IPS-11a (cell line): ENCODE results near the gene HEATR3.

Experiments
- H3K4me3 ChIP-seq: one replicate; pipeline ENCODE4 v1.5.1; 2013; ENCODE audit warnings: low read depth, low read length, control low read depth

Gene HEATR3

GRCh38 chr16:50050802-50051201, 15.0 kb upstream of the HEATR3 start:
- H3K4me3 ChIP-seq: no peak overlapping the region

GRCh38 chr16:50056226-50056625, 9.5 kb upstream of the HEATR3 start:
- no peak overlapping the region for H3K4me3 ChIP-seq

- no peak overlapping the region for H3K4me3 ChIP-seq
Observed at GRCh38 chr16:50058091-50058771, 7.5 kb upstream of the HEATR3 start.

- no peak overlapping the region for H3K4me3 ChIP-seq
Observed at GRCh38 chr16:50059111-50059510, 6.7 kb upstream of the HEATR3 start.

DNA sequence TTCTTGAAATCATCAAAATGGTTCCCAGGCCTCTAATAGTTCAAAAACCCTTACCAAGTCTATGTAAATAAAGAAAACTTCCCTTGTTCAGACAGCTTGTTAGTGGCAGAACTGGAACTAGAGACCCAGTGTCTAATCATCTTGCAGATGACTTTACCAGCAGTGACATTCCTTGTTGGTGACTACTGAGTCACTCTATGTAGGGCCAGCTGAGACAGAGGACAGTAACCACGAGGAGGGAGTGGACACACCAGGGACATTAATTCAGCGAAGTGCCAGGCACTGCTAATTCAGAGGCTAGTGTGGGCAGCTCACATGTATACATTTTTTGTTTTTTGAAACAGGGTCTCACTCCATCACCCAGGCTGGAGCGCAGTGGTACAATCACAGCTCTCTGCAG, 6.1 kb upstream of the HEATR3 start:
- H3K4me3 ChIP-seq: no peak overlapping the region

DNA sequence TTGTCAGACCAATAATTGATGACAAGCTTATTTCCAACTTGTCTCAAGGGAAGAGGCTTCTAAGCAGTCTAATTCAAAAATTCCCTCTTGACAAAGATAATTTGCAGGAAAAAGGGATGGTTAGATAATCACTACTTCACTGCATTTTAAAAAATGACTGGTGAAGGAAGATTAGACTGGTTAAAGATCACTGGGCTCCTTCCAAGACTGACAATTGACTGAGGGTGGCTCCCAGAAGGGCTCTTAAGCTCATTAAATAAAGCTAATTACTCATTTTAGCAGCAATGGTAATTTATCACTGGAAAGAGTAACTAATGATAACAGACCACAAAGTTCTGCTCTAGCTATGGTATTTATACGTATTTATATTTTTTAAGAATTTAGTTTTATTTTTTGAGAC, 4.4 kb upstream of the HEATR3 start:
- H3K4me3 ChIP-seq: no peak overlapping the region

DNA sequence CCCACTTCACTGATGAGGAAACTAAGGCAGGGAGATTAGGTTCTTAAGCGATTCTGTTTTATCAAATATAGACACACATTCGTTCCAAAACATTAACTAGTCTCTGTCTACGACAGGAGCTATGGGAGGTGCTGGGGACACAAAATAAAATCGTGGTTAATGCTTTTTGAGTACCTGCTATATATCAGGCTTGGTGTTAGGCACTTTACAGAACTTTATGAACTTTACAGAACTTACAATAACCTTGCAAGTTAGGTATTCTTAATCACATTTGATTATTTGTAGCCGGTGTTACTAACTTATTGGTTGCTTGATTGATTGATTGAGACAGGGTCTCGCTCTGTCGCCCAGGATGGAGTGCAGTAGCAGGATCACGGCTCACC, 538 bp upstream of the HEATR3 start:
- no peak overlapping the region for H3K4me3 ChIP-seq

DNA sequence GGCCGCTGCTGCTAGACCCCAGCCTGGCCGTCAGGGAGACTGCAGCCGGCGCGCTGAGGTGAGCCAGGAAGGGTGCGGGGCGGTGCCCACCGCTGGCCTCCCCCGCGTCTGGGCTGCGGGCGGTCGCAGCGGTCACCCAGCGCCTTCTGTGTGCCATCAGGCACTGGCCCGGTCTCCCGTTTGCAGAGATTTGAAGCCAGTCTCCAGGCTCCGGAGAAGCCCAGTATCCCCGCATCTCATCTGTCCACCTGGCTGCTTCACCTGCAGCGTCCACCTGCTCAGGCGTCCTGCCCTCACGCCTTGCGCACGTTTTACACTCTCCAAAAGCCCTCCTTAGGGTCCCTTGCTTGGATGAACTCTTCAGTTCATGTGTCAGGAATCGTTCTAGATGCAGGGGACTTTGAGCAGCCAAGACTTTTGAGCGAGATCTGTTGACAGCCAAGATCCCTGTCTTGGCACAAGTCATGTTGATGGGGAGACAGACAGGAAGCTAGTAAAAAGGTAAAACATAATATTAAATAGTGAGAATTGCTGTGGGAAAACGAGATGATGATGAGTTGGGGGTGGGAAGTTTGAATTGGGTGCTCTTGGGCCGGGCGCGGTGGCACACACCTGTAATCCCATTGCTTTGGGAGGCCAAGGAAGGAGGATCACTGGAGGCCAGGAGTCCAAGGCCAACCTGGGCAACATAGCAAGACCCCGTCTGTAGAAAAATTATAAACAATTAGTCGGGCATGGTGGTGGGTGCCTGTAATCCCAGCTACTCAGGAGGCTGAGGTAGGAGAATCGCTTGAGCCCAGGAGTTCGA, 916 bp downstream of the HEATR3 start:
- H3K4me3 ChIP-seq: peak overlapping the region; percentile 76

- H3K4me3 ChIP-seq: peak overlapping the region; percentile 1
Observed at GRCh38 chr16:50067290-50067853, 1.6 kb downstream of the HEATR3 start.

DNA sequence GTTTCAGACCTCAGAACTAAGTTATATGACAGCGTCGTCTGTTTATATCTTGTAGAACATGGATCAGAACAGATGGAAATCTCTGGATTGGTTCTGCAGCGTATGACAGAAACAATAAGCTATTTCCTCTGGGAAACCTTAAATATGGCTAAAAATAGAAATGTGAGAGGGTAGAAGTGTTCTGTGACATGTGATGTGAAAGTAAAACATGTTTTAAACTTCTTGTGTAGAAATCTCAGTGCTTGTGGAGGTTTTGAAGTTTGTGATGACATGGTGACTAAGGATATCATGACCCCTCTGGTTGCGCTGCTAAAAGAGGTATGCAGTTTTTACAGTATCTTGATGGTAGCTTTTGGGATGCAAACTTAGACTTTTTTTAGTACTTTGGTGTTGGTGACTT, 2.8 kb downstream of the HEATR3 start:
- no peak overlapping the region for H3K4me3 ChIP-seq

DNA sequence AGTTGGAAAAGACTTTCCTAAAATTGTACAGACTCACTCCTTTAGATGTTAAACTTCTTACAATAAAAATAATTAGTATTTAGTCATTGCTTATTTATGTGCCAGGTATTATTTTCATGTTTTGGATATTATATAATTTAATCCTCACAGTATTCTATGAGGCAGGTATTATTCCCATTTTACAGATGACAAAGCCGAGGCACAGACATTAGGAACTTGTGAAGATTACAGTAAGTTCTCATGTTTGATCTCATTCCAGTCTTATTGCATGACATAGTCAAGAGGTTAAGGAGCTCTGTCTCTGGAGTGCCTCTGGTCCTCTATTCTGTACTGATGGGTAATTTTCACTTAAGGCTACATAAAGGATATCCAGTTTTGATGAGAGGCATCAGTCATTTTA, 3.3 kb downstream of the HEATR3 start:
- H3K4me3 ChIP-seq: no peak overlapping the region

DNA sequence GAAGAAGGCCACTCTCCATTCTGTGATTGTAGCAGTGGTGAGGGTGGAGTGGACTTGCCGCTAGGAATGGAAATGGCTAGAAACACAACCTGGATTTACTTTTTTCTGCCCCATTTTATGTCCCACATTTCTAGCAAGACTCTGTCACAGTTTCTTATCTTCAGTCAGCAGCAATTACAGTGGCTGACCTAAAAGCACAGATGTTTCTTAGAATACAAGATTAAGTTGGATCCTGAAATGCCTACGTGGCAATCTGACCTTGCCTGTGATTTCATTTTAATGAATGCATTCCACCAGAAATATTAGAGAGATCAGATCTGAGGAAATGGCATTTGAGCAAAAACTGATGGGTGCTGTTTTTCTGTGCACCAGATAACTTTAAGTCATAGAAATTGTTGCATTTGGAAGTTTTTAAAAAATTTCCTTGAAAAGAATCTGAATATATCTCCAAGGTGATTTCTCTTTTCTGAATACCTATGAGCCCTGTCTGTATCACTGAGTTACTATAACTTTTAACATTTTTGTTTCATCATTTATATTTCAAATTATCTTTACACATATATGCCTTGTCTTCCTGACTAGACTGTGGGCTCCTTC, 5.4 kb downstream of the HEATR3 start:
- no peak overlapping the region for H3K4me3 ChIP-seq

GRCh38 chr16:50072730-50073129, 7.0 kb downstream of the HEATR3 start:
- H3K4me3 ChIP-seq: no peak overlapping the region

DNA sequence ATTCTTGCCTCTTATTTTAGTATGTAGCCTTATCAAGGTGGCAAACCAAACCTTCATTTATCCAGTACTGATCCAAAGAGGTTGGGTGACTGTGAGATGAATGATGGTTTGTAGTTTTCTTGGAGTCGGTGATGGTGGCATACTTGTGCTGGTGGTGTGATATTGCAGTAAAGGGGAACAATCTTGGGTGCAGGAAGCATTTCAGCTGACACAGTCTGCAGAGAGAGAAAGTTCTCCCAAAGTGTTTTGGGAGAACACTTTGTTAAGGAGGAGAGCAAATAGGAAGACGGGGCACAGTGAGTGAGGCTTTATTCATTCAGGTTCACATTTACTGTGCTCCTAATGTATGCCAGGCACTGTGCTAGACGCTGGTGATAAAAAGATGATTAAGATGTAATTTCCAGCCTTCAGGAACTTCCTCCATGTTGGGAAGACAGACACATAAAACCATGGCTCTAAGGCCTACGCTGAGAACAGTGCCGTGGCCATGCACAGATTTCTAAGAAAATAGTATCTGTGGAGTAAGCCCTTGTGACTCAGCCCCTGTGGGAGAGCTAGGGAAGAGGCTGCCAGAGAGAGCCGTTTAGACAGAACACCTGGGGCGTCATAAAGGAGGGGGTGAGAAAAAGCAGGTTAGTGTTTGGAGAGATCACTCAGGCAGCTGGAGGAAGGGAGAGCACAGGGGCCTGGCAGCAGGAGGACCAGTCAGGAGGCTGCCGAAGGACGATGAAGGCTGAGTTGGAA, 13.8 kb downstream of the HEATR3 start:
- no peak overlapping the region for H3K4me3 ChIP-seq

DNA sequence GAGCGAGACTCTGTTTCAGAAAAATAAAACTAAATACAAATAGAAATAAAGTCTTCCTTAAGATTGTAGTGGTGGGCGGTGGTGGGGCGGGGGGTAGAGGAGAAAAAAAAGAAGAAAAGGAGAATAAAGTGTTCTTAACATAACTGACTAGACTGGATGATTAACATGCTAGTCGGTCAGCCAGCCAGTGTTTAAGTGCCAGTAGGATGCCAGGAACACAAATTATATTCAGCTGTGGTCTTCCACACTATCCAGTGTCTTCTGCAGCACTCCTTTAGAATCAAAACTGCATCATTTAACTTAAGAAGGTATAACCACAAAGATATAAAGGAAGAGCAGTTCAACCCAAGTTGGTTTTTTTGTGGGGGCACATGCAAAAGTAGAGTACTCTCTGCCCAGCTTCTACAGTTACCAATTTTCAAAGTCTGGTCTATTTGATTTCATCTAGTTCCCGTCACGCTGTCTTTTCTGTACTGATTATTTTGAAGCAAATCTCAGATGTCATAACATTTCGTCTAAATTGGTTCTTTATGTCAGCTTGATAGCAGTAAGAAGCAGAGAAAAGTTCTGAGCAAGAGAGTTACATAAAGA, 15.8 kb downstream of the HEATR3 start:
- H3K4me3 ChIP-seq: no peak overlapping the region

DNA sequence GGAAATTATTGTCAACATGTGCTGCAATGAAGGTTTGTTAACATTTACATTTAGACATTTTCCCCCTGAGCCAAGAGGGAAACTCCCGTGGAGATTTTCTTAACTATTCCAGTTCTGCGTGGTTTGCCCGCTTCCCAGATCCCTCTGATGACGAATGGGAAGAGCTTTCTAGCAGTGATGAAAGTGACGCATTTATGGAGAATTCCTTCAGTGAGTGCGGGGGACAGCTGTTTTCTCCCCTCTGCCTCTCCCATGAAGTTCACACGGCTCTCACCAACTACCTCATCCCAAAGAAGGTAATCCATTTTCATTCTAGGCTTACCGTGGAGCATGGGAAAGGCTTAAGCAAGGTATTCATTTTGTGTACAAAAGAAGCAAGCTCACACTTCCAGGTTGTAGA, 18.2 kb downstream of the HEATR3 start:
- no peak overlapping the region for H3K4me3 ChIP-seq

- no peak overlapping the region for H3K4me3 ChIP-seq
Observed at GRCh38 chr16:50086176-50086575, 20.4 kb downstream of the HEATR3 start.

DNA sequence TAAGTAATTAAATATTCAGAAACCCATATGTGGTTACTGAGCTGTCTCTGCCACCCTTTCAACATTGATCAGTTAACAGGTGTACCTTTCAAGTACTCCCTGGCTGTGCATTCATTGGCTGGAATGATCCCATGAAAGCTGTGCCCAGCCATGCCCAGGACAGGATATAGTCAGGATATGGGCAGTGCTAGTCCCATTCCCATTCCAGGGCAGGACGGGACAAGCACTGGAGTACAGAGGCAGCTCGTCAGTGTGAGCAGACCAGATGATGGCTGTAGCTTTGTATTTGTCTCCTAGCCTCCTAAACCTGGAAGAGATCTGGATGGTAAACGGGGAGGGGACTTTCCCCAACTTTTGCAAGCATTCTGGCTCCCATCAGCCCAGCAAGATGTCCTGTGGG, 22.5 kb downstream of the HEATR3 start:
- H3K4me3 ChIP-seq: no peak overlapping the region

DNA sequence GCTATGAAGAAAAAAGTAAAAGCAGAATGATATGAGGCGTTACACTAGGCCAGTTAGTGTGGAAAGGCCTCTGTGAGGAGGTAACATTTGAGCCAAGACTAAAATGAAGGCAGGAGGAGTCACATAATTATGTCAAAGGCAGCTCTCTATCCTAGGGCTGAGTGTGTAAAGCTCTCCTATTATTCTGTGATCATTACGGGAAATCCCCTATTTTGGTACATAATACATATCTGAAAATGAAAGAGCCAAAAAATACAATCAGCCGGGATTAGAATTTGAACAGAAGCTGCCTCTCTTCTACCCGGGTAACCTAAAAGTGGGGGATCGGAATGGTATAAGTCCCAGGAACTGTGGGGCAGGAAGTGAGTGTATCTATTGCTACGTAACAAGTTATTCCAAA, 27.1 kb downstream of the HEATR3 start:
- H3K4me3 ChIP-seq: no peak overlapping the region

GRCh38 chr16:50093607-50094539, 28.1 kb downstream of the HEATR3 start:
- no peak overlapping the region for H3K4me3 ChIP-seq
